ENCODE measurements around the gene ARHGAP25.

ARHGAP25 gene

DNA sequence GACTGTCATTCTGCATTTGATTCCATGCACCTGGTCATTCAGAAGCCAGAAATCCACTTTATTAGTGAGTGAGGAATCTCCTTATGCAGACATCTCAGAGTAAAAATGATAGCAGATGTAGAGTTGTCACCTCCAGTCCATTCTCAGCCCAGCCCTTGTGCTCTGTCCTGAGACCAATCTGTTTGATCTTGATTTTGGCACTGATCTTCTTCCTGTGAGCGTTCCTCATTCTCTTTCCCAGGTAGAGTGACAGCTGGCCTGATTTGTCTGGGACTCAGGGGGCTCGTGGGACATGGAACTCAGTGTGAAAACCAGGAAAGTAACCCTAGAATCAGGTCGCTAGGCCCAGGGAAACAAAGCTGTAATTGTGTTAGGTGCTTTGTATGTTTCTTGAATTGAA, 8.9 kb downstream of the ARHGAP25 start:
- no peak for DNase-seq

DNA sequence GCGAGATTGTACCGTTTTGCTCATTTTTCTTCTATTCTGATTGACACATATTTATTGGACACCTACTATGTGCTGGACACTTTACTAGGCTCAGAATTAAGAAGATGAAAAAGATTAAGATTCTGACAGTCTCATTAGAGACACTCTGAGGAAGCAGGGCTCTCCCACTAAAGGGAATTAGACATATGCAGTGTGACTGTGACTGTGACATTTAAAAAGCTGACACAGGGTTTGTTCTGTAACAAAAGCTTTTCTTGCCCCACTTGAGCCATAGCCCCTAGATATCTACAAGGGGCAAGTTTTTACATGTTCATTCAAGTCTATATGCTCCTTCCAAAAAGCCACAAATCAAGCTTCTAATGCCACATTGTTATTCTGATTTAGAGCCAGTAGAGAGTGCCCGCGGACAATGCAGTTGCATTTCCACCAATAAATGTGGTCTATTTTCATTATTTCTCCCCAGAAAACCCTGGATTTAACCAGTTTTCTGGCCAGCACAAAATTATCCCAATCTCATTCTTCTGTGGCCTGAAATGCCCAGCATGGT, 9.8 kb downstream of the ARHGAP25 start:
- no peak for DNase-seq

DNA sequence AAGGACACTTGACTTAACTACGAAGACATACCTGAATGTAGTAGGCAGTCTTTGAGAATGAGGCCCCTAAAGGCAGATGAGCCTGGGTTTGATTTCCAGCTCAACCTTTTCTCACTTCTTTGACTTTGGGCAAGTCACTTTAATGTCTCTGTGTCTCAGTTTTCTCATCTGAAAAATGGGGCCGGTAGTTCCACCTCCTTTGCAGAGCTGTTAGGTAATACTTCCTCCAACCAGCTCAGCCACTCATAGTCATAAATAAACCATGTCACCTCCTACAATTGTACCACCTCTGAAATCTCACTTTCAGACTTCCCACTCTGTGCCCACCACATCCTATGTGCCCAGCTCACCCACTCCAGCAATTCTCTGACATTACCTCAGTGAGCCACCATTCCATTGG, 10.4 kb downstream of the ARHGAP25 start:
- no peak for DNase-seq

DNA sequence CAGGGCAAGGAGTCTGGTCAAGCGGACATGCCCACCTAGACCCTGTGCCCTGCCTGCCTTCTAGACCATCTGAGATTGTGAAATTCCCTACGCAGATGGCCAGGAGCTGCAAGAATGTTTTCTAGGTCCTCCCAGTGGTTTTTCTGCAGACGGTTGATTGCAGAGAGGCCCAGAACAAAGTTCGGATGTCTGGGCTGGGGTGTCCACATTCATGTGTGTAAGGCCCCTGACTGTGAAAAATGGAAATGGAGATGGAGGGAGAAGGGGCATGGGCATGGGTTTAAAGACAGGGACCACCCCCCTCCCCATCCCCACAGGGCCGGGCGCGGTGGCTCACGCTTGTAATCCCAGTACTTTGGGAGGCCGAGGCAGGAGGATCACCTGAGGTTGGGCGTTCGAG, 11.8 kb downstream of the ARHGAP25 start:
- no peak for DNase-seq

DNA sequence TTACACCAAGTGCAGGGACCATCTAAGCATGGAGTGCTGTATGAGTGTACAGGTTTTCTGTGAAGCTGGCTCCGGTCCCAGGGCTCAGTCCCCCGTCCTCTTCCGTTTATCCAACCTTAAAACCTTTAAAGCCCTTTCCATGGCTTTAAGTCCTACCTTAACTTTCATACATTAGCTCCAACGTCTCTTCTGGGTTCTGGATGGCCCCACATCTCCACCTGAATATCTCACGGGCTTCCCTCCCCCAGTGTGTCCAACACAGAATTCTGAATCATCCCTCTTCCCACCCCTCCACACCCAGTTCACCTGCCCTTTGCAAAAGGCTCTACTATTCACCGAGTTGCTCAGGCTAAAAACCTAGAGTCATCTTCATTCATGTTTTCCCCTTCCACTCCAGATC, 12.8 kb downstream of the ARHGAP25 start:
- DNase-seq: no peak

DNA sequence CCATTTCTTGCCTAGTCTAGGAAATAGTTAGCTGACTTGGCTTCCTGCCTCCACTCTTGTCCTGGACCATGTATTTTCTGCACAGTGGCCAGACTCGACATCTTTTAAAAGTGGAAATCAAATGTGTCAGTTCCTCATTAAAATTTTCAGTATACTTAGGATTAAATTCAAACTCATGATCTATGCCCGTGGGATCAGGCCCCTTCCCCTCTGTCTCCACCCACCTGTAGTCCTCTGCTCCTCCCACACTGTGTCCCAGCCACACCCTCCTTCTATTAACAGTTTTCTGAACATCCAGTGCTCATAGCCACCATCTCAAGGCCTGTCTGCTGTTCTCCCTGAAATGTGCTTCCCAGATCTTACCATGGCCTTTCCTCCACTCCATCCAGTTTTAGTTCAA, 13.3 kb downstream of the ARHGAP25 start:
- DNase-seq: no peak

DNA sequence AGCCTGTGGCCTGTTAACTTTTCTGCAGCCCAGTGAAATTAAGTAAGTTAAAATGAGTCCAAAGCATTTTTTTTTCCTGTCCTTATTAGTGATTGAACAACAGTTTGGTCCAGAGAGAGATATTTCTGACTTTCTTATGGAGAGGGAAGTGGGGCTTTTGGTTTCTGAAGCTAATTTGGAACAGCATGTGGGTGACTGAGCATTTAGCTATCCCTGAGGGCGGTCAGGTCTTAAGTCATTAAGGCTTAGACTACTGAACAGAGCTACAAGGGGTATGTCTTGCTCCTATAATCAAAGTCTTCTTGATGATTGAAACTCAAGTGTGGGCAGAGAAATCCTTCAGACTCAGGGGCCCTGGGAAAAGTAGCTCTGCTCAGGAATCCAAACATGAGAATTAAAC, 14.0 kb downstream of the ARHGAP25 start:
- DNase-seq: no peak

DNA sequence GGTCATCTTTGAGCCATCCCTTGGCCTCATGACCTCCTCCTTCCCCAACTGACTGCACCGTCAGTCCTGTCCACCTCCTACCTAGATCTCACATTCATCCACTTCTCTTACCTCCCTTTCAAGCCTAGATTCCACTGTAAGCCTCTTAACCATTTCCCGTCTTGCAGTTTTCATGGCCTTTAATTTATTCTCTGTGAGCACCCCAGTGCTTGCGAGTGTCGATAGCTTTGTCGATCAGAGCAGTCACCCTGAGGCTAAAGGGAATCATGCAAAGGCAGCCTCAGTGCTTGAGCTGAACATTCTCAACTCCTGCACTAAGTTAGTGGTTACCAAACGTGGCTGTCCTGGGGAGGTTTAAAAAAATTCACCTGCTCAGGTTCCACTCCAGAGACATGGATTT, 14.7 kb downstream of the ARHGAP25 start:
- DNase-seq: no peak

DNA sequence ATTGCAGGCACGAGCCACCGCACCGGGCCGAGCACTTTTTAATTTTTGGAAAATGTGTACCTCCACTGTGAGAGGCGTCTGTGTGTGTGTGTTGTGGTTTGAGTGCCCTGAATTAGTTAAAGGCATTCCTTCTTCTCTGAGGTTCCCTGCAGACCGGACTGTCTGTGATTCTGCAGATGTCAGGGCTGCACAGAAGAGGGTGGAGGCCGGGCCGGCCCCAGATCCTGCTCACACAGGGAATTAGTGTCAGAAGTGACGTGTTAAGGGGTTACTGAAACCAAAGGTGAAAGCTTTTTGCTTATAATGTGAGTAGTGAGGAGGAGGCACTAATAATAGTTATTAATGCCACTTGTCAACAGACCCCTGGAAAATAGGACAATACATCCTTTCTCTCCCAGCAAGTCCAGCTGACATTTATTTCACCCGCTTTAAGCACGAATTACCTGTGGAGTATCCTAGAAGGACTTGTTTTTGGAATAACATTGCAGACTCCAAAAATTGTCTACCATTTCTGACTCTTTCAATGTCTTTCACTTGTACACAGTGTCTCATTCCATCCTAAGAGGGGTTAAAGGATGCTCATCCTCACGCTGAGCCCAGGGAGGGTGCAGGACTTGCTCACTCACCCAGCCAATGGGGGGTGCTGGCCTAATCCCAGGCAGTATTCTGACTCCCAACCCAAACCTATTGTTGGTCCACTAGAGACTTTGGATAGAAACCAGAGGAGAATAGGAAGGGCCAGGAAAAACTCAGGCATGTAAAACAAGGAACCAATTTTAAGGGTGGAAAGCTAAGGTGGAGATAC, 16.2 kb downstream of the ARHGAP25 start:
- no peak for DNase-seq

DNA sequence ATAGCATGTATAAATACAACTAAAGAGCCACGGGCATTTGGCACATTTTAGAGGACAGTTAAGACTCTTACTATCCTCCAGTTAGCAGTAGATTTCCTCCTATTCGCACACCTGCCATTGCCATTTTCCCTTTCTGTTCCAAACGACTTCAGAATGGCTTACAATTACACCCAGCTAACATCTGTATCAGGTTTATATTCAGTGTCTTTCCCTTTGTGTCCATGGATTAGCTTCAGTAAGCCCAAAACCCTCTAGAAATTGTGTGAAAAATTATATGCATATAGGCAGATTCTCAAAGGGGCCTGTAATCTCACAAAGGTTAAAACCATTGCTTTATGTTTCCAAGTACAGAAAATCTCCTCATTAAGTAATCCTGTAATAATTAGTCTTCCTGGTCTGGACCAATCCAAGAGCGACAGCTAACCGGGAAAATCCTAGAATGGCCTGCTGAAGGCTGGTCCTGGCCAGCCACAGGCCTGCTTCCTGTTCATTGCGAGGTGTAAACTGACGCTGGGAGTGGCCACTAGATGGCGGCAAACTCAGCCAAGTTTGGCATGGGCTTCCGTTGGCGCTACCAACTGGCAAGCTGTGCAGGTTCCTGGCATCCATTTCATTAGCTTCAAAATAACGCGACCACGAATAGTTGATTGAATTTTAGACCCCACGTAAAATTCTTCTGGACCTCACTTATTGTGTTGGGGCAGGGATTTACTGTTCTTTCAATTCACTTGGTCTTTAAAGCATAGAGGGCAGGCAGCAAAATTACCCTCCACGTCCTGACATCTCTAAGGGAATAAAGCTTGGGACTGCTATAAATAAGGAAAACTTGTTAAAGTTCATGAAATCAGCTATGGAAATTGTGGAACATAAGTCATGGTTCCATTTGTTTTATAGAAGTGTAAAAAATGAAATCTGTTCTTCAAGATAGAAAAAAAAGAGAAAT, 17.1 kb downstream of the ARHGAP25 start:
- peak; percentile 89 for DNase-seq

DNA sequence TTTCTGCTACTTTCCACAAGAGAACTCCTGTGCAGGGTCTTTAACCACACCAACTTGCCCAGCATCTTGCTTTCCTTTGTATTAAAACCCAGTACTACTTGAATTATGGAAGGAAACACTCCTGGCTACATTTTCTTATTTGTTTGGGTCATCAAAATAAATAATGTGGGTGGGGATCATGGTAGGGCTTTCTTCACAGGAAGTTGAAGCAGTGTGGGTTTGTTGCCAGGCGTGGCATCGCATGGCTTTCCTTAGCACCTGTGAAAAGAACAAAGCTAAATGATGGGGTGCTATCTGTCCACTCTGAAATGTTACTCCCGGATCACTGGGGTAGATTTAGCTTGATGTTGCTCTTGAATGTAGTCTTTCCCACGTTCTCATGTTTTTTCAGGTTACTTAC, 18.7 kb downstream of the ARHGAP25 start:
- no peak for DNase-seq

DNA sequence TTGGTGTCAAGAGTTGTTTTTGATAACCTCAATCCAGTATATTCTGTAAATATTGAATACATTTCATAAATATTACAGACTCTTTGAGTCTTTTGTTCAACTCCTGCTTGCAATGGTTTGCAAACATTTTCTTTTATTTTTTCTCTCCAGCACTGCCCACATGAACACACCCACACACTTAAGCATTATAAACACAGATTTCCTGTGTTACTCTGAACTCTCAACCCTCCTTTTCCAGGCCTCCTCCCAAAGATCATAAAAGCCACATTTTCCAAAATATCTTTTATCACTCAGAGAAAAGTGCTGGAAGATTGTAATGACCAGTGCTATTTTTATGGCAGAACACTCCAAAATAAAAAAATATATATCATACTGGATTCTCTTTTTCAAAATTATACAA, 20.5 kb downstream of the ARHGAP25 start:
- no peak for DNase-seq

DNA sequence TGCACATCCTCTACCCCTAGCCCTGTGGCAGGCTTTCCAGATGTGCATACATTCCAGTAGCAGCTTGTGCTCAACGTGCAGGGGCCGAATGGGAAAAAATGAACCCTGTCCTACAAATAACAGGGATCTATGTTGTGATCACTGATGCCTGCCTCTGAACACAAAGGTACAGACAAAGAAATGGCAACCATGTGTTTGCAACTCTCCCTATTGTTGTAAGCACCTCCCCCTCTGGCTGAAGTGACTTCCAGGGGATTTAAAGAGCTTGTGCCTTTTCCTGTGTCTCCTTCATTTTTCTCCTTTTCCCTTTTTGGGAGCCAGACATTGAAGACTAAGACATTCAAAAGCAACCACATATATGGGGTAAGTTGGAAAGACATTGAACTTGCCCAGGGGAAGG, 21.6 kb downstream of the ARHGAP25 start:
- no peak for DNase-seq

DNA sequence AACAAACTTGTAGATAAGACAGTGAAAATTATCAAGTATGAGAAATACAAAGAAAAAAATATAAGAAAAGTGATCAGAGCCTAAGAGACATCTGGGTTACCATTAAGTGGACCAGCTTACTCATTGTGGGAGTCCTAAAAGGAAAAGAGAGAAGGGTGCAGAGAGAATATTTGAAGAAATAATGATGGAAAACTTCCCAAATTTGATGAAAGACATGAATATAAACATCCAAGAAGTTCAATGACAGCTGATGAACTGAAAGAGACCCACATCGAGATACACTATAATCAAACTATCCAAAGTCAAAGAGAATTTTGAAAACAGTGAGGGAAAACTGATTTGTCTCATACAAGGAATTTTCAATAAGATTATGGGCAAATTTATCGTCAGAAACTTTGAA, 22.5 kb downstream of the ARHGAP25 start:
- no peak for DNase-seq

DNA sequence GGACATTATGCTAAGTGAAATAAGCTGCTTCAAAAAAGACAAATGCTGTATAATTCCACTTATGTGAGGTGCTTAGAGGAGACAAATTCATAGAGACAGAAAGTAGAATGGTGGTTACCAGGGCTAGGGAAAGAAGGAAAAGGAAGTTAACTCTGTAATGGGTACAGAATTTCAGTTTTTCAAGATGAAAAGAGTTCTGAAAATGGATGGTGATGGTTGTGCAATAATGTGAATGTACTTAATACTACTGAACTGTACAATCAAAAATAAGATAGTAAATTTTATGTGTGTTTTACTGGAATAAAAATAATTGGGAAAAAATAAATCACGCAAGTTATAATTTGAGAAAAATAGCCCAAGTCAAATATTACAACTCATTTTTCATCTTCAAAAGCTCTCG, 27.5 kb downstream of the ARHGAP25 start:
- no peak for DNase-seq

DNA sequence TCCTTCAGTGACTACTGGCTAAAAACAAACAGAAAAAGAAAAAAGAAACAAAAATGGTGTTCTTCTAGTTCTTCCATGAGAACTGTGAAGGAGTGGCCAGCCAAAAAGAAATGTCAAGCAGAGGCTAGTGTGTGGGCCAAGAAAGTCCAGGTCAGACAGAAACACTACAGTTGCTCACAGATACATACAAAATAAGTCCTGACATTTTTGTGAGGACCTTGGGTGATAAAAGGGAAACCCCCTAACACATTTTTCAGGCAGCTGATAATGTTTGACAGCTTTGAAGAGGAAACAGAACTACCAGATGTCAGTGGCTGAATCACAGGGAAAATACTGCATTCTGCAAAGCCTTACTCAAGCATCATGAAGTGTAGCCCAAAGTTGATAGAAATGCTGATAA, 28.1 kb downstream of the ARHGAP25 start:
- DNase-seq: no peak

DNA sequence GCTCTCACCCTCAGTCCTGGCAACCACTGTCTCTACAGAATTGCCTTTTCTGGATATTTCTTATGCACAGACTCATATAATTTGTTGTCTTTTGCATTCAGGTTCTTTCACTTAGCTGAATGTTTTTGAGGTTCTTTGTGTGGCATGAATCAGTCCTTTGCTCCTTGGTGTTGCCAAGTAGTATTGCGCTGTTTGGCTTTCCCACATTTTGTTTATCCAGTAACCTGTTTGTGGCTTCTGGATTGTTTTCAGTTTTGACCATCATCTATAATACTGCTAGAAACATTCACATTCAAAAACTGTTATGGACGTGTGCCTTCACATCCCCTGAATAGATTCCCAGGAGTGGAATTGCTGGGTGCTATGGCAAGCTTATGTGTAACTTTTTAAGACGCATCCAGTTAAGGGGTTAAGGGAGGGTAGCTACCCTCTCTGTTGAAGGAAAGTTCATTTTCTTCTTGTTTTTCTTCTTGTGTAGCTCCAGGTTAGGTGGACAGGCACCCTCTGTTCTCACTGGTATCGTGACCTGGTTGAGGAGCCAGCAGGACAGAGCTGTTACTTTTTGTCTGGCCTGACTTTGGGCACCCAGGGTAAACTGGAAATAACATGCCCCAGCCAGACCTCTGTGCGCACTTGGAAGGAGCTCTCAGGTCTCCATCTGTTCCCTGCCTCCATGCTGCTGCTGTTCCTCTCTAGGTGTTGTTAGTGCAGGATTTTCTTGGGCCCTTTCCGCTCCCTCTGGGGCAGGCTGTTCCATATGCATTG, 29.6 kb downstream of the ARHGAP25 start:
- DNase-seq: no peak

DNA sequence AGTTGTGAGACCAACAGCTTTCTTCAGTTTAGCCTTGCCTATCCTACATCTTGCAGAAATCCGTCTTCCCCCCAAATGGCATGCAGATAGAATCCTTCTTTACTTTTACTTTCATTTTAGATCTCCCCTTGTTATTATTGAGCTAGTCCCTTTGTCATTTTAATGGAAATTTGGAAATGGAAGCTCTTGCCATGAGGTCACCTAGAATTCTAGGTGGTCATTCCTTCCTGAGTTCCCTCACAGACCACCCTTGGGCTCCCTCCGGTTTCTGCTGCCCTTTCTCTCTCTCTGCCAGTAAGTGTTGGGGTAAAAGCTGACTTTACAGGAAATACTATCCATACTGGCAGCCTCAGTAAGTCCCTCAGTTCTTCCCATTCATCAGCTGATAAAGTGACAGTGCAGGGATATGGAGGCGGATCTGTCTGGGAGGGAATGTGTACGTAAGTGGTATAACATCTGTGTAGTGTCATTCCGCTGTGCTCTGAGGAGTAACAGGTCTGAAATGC, 30.2 kb downstream of the ARHGAP25 start:
- no peak for DNase-seq

DNA sequence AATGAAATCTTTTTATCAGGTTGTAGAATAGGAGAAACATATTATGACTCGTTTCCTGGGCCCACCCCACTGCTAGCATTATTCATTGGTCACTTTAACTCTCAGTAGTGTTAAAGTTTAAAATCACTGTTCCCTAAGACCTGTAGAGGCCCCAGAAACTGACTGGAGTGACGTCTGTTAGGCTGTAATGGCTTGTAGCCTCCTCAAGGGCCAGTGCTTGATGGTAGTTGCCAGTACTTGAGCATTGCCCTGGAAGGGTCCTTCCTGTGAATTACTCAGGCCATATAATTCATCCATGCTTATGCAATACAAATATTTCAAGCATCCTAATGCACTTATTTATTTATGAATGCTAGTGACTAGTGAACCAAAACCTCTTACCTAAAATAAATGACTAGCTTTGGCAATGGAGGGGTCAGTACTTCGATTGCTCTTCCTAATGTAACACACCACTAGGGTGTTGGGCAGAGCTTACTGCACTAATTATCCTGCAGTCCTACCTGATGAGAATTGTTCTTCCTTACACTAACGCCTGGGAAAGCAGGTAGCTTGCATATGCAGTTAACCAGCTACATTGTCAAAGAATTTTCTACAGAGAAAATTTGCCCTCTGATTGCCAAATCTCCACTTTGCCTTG, 31.2 kb downstream of the ARHGAP25 start:
- no peak for DNase-seq

DNA sequence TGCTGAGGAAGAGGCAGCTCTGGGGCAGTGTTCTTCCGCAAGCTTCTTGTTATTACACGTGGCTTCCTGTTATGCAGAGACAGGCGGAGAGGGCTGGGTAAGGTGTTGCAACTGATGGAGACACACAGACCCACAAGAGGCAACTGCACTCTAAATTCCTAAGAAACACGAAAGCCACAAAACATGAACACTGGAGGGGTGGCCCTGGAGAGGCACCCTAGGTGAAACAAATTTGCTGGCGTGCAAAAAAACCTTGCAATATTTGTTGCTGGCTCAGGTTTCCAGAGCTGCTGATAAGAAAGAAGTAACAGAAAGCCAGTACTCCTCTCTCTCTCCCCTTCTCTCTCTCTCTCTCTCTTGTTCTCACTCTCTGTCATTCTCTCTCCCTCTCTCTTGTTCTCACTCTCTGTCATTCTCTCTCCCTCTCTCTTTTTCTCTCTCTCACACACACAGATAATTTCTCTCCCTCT, 31.8 kb downstream of the ARHGAP25 start:
- peak; percentile 67 for DNase-seq

DNA sequence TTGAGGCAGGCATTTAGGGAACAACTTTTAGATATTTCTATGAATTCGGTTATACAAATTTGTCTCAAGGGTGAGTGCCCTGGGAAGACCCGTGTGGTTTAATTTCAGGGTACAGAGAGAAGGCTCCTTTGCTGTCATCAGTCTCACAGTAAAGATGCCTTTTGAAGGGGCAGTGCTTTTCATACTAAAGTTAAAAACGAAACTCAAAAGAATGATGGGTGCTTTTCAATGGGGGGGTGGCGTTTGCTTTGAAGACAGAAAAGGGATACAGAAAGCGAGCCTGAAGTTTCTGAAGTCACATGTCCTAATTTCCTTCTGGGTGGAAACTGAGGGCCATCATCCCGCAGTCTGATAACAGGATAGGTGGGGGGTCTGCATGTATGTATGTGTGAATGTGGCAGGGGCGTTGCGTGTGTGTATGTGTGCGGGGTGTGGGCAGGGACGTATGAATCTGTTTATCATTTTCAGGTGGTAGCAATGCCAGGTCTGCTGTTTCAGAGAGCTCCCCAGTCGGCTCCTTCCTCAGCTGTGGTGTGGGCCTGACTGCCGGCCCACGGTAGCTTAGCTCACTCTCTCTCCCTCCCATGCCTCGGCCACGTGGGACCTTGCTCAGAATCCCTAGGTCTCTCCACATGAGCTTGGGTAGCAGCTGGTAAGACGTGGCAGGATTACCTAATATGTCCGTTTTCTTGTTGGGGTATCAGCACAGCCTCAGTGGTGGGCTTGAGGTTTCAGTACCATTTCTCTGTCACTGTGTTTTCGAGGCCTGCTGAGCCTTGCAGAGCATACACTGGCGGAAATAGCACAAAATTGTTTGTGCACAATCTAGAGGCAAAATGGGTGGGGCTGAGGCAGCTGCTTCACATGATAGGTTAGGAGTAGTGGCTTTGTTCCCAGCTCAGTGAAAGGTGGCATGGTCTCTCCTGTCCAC, 32.7 kb downstream of the ARHGAP25 start:
- no peak for DNase-seq

Measured in RPMI8226 (cell line).